Astrocyte (in vitro differentiated cells and primary cell): ENCODE measurements around the gene FMNL1. TPM values are rescaled to one million over a fixed set of nuclear protein-coding genes. Genes with fewer than 3 reads are reported as not detected.

ENCODE experiments used
- DNase-seq: peaks from one replicate; pipeline ENCODE4 v3.0.0-alpha.2; 2010; ENCODE audit warnings: low read depth
- FAIRE-seq: peaks from 2 replicates; lab custom pipeline; 2011; peaks lifted over from hg19 to GRCh38; lab: Jason Lieb, UNC
- H2AFZ ChIP-seq: 2 replicates; pipeline ENCODE4 v1.6.0; 2012; ENCODE audit warnings: low read depth, low read length, inconsistent platforms
- H3K27ac ChIP-seq: 2 replicates; pipeline ENCODE4 v1.5.1; 2011; ENCODE audit warnings: low read depth, low read length, inconsistent platforms
- H3K27me3 ChIP-seq: 2 replicates; pipeline ENCODE4 v1.6.0; 2011; ENCODE audit warnings: low read length, inconsistent platforms; ENCODE audit not compliant: insufficient read depth
- H3K36me3 ChIP-seq: 2 replicates; pipeline ENCODE4 v1.5.1; 2011; ENCODE audit warnings: low read length, inconsistent platforms; ENCODE audit not compliant: insufficient read depth
- H3K4me1 ChIP-seq: 2 replicates; pipeline ENCODE4 v1.5.1; 2011; ENCODE audit warnings: low read length, inconsistent platforms; ENCODE audit not compliant: insufficient read depth
- H3K4me2 ChIP-seq: 2 replicates; pipeline ENCODE4 v1.6.0; 2012; ENCODE audit warnings: low read length, inconsistent platforms
- H3K4me3 ChIP-seq: 2 replicates; pipeline ENCODE4 v1.5.1; 2011; ENCODE audit warnings: low read depth, mild to moderate bottlenecking, low read length, inconsistent platforms; ENCODE audit not compliant: insufficient read depth
- H3K79me2 ChIP-seq: 2 replicates; pipeline ENCODE4 v1.6.0; 2012; ENCODE audit warnings: mild to moderate bottlenecking, low read length, inconsistent platforms; ENCODE audit not compliant: insufficient read depth
- H3K9ac ChIP-seq: 2 replicates; pipeline ENCODE4 v1.6.0; 2012; ENCODE audit warnings: mild to moderate bottlenecking, low read length, inconsistent platforms
- H3K9me3 ChIP-seq: 2 replicates; pipeline ENCODE4 v1.5.1; 2012; ENCODE audit warnings: low read depth, mild to moderate bottlenecking, low read length, inconsistent platforms; ENCODE audit not compliant: insufficient read depth
- H4K20me1 ChIP-seq: 2 replicates; pipeline ENCODE4 v1.6.0; 2012; ENCODE audit warnings: low read length, inconsistent platforms; ENCODE audit not compliant: insufficient read depth
- H3K27ac Mint-ChIP-seq: one replicate; pipeline ENCODE4 v1.8.0; 2021; ENCODE audit warnings: mild to moderate bottlenecking, mixed read lengths; ENCODE audit not compliant: unreplicated experiment
- H3K27me3 Mint-ChIP-seq: one replicate; pipeline ENCODE4 v1.8.0; 2021; ENCODE audit warnings: low read depth, mixed read lengths; ENCODE audit not compliant: unreplicated experiment
- H3K36me3 Mint-ChIP-seq: one replicate; pipeline ENCODE4 v1.8.0; 2021; ENCODE audit warnings: low read depth, mixed read lengths; ENCODE audit not compliant: unreplicated experiment
- H3K4me1 Mint-ChIP-seq: one replicate; pipeline ENCODE4 v1.8.0; 2021; ENCODE audit warnings: low read depth, mixed read lengths; ENCODE audit not compliant: unreplicated experiment
- H3K4me3 Mint-ChIP-seq: one replicate; pipeline ENCODE4 v1.8.0; 2021; ENCODE audit warnings: mild to moderate bottlenecking, moderate library complexity, mixed read lengths; ENCODE audit not compliant: unreplicated experiment
- H3K9me3 Mint-ChIP-seq: one replicate; pipeline ENCODE4 v1.8.0; 2021; ENCODE audit warnings: mild to moderate bottlenecking, mixed read lengths; ENCODE audit not compliant: unreplicated experiment
- EZH2 ChIP-seq: IDR thresholded peaks from 2 replicates; pipeline ENCODE4 v1.6.1; 2012; ENCODE audit warnings: mild to moderate bottlenecking, low read length, inconsistent platforms; ENCODE audit not compliant: insufficient read depth
- total RNA-seq: library from RNA; stranded (reverse); gene quantifications from 2 replicates; pipeline ENCODE4 v1.2.1, GENCODE V29; 2021
- TF ChIP-seq, protein P1 (sequence below): IDR thresholded peaks from 2 replicates; pipeline ENCODE4 v1.5.1; 2011; ENCODE audit warnings: low read depth, mild to moderate bottlenecking, inconsistent platforms, low read length, moderate library complexity; ENCODE audit not compliant: insufficient read depth

FMNL1 gene
- total RNA-seq, 1 donor from 2014 or later = 4.0 TPM

- no peak for FAIRE-seq
- Histone ChIP-seq H3K4me3 (no peak overlapping the region), H3K4me1 (peaks cover 17% of the 10 kb centered on the region), H3K9ac (peak overlapping the region; percentile 24), H3K79me2 (no peaks in the 10 kb centered on the region), H3K27ac (no peak overlapping the region), H3K4me2 (peak overlapping the region; percentile 52), H3K27me3 (no peaks in the 10 kb centered on the region), H4K20me1 (no peaks in the 10 kb centered on the region), H3K9me3 (no peaks in the 10 kb centered on the region), H3K36me3 (no peaks in the 10 kb centered on the region), H2AFZ (peak overlapping the region; percentile 26)
- Mint-ChIP-seq H3K4me1 (peaks cover 12% of the 10 kb centered on the region), H3K4me3 (no peak overlapping the region), H3K36me3 (peaks cover 4% of the 10 kb centered on the region), H3K27ac (peak overlapping the region; percentile 72), H3K27me3 (peaks cover 11% of the 10 kb centered on the region), H3K9me3 (no peaks in the 10 kb centered on the region)
- TF ChIP-seq, protein P1, sequence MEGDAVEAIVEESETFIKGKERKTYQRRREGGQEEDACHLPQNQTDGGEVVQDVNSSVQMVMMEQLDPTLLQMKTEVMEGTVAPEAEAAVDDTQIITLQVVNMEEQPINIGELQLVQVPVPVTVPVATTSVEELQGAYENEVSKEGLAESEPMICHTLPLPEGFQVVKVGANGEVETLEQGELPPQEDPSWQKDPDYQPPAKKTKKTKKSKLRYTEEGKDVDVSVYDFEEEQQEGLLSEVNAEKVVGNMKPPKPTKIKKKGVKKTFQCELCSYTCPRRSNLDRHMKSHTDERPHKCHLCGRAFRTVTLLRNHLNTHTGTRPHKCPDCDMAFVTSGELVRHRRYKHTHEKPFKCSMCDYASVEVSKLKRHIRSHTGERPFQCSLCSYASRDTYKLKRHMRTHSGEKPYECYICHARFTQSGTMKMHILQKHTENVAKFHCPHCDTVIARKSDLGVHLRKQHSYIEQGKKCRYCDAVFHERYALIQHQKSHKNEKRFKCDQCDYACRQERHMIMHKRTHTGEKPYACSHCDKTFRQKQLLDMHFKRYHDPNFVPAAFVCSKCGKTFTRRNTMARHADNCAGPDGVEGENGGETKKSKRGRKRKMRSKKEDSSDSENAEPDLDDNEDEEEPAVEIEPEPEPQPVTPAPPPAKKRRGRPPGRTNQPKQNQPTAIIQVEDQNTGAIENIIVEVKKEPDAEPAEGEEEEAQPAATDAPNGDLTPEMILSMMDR = no peak
- no peak for TF ChIP-seq EZH2
- DNase-seq = peak; percentile 77
Measured at GRCh38 chr17:45228763-45229539, 7.3 kb downstream of the FMNL1 start.

DNA sequence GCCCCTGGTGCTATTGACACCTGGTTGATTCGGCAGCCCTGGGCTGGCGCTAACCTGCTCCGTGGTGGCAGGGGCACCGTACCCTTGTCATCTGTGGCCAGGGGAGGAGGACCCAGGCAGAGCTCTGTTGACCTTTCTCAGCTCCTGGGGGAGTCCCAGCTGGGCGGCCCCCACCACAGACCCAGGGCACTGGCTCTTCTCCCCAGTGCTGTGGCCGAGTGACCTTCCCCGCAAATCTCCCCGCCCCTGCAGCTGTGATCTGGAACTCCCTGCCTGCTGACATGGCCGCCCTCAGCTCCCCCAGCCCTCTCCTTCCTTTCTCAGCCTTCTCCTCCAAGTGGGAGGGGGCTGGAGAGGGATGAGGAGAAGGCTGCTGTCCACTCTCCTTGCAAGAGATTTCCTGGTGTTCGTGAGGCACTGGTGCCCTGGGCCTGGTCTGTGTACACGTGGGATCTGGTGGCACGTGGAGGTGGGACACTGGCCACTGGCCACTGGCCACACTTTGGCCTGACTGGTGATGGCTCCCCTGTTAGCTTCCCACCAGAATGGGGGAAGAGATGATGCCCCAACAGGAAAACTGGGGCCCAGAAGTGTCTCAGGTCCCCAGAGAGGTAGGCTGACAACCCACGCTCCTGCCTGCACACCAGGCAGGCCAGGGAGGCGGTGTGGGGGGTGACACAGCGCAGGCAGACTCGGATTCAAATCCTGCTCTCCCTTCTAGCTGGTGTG, 8.2 kb downstream of the FMNL1 start:
- FAIRE-seq (no peak), DNase-seq (no peak)
- Histone ChIP-seq H3K9ac (no peak overlapping the region), H3K79me2 (no peaks in the 10 kb centered on the region), H3K4me3 (no peak overlapping the region), H3K27me3 (peaks cover 4% of the 10 kb centered on the region), H3K9me3 (no peaks in the 10 kb centered on the region), H3K27ac (no peak overlapping the region), H4K20me1 (no peaks in the 10 kb centered on the region), H3K4me1 (peaks cover 17% of the 10 kb centered on the region), H3K36me3 (no peaks in the 10 kb centered on the region), H3K4me2 (no peak overlapping the region), H2AFZ (no peak overlapping the region)
- no peak overlapping the region for H3K27ac Mint-ChIP-seq
- peaks cover 4% of the 10 kb centered on the region for H3K36me3 Mint-ChIP-seq
- H3K9me3 Mint-ChIP-seq = no peaks in the 10 kb centered on the region
- no peak overlapping the region for H3K4me3 Mint-ChIP-seq
- no peak for TF ChIP-seq EZH2
- TF ChIP-seq, protein P1 = no peak
- peaks cover 12% of the 10 kb centered on the region for H3K4me1 Mint-ChIP-seq
- H3K27me3 Mint-ChIP-seq = peaks cover 17% of the 10 kb centered on the region
